Upper lobe of left lung (tissue), 6 donors: Measurements from ENCODE around the gene TMF1. TPM values are rescaled to one million over a fixed set of nuclear protein-coding genes. Genes with fewer than 3 reads are reported as not detected.

Source experiments
- ATAC-seq, 2 donors: fragments of 200-7000 bp; cut with Tn5 transposase; one replicate each; pipeline ENCODE4 v1.9.1; 2022; ENCODE audit warnings: mild to moderate bottlenecking in 2 of 2, moderate library complexity in 2 of 2; ENCODE audit not compliant: low FRiP score in 2 of 2
- DNase-seq, 2 donors: peaks; one replicate each; pipeline ENCODE4 v3.0.0-alpha.2; 2019 to 2020
- H3K27ac ChIP-seq, 4 donors: fragments of 200-600 bp; sonication (generic); one replicate each; pipeline ENCODE4 v1.5.1; 2016 to 2019
- H3K27me3 ChIP-seq, 4 donors: fragments of 200-600 bp; sonication (generic); one replicate each; pipeline ENCODE4 v1.5.1; 2017 to 2019
- H3K36me3 ChIP-seq, 4 donors: fragments of 200-600 bp; sonication (generic); one replicate each; pipeline ENCODE4 v1.5.1; 2016 to 2019
- H3K4me1 ChIP-seq, 4 donors: fragments of 200-600 bp; sonication (generic); one replicate each; pipeline ENCODE4 v1.5.1; 2018 to 2019
- H3K4me3 ChIP-seq, 4 donors: fragments of 200-600 bp; sonication (generic); one replicate each; pipeline ENCODE4 v1.5.1; 2017 to 2019; ENCODE audit warnings: mild to moderate bottlenecking in 2 of 4, moderate library complexity in 1 of 4
- H3K9me3 ChIP-seq, 4 donors: fragments of 200-600 bp; sonication (generic); one replicate each; pipeline ENCODE4 v1.5.1; 2018 to 2019
- CTCF ChIP-seq, 6 experiments: fragments of 450-650 bp in 4 of 6; fragments of 200-600 bp in 2 of 6; sonication (generic) in 2 of 6; IDR thresholded peaks; one replicate each; pipeline ENCODE4 v1.5.1; 2016 to 2019; ENCODE audit warnings: antibody characterized with exemption in 6 of 6
- EP300 ChIP-seq, 4 donors: sonication (generic); formaldehyde crosslinking; IDR thresholded peaks; one replicate each; pipeline ENCODE4 v1.5.1; 2017; ENCODE audit warnings: antibody characterized with exemption in 4 of 4, control low read depth in 2 of 4
- POLR2A ChIP-seq, 4 donors: fragments of 450-650 bp; IDR thresholded peaks; one replicate each; pipeline ENCODE4 v1.5.1; 2016 to 2017; ENCODE audit warnings: antibody characterized with exemption in 4 of 4, mild to moderate bottlenecking in 2 of 4
- POLR2AphosphoS5 ChIP-seq, 2 donors: sonication (generic); formaldehyde crosslinking; IDR thresholded peaks; one replicate each; pipeline ENCODE4 v1.5.1; 2017; ENCODE audit warnings: antibody characterized with exemption in 2 of 2
- WGBS, 2 donors: methylation state at CpG; one replicate each; pipeline ENCODE4 v1.1.5; 2017 to 2018; 5-methylcytosine and 5-hydroxymethylcytosine counted together
- total RNA-seq, 6 donors: library from RNA; depleted of rRNA in 4 of 6; stranded (reverse); fragments of >200 nt in 4 of 6; gene quantifications; one replicate each; pipeline versions ENCODE4 v1.1.0 to v1.2.1, GENCODE V29; 2016 to 2021
- donor health status: DM: no; HTN: no; CAD: no; lungs with moderate emphysema.
- donor health status: DM: no; HTN: yes; CAD: no; lungs with severe emphysema.

Gene TMF1
- total RNA-seq, 6 donors from 2014 or later = 30.2 to 212 (median 53.0) TPM

GRCh38 chr3:69058180-69058946, 6.2 kb upstream of the TMF1 start:
- ATAC-seq = peak in 1 of 2 donors; percentile 55
- Histone ChIP-seq H3K27ac (peak overlapping the region in 1 of 4 donors; percentile 11), H3K36me3 (peaks cover 13 to 91% (median 28%) of the 10 kb centered on the region in 4 donors)

DNA sequence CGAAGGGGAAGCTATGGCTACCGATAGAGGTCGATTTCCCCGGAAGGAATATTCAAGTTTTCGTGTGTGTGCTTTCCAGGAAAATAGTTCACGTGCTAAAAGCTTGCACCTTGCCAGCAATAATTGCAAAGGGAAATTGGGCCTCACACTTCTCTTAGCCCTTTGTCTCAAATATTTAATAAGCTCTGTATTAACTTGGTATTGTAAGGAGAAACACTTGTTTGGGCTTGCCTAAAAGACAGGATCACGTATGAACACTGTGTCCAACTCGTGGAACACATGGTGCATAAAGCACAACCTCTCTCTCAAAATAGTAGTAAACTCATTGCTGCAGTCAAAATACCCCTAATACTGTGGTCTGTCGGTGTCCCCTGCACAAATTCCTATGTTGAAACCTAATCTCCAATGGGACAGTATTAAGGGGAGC, 352 bp upstream of the TMF1 start:
- H3K27me3 ChIP-seq = no peaks in the 10 kb centered on the region

More at GRCh38 chr3:69058180-69058946, 6.2 kb upstream of the TMF1 start:
- no peak for TF ChIP-seq CTCF (IDR thresholded peaks at IDR 0.05)
- no peak for TF ChIP-seq POLR2AphosphoS5 (IDR thresholded peaks at IDR 0.05)
- TF ChIP-seq POLR2A (IDR thresholded peaks at IDR 0.05) = no peak
- TF ChIP-seq EP300 (IDR thresholded peaks at IDR 0.05) = no peak
- no peak for DNase-seq
- Histone ChIP-seq H3K4me3 (no peak overlapping the region), H3K9me3 (no peaks in the 10 kb centered on the region), H3K4me1 (no peaks in the 10 kb centered on the region), H3K27me3 (no peaks in the 10 kb centered on the region)
- 61 to 63% methylated on average over 3 of the region's 3 CpGs for WGBS, 2 donors

GRCh38 chr3:69048990-69049389, 3.1 kb downstream of the TMF1 start:
- Histone ChIP-seq H3K27ac (no peak overlapping the region), H3K9me3 (no peaks in the 10 kb centered on the region), H3K27me3 (no peaks in the 10 kb centered on the region), H3K4me3 (no peak overlapping the region), H3K4me1 (peaks cover 20 to 46% (median 24%) of the 10 kb centered on the region in 4 donors), H3K36me3 (peaks cover 2 to 50% (median 18%) of the 10 kb centered on the region in 4 donors)
- ATAC-seq (no peak), DNase-seq (no peak)
- WGBS, 2 donors = 89 to 94% methylated on average over 2 of the region's 2 CpGs
- TF ChIP-seq POLR2AphosphoS5 (IDR thresholded peaks at IDR 0.05) (no peak), POLR2A (IDR thresholded peaks at IDR 0.05) (no peak), CTCF (IDR thresholded peaks at IDR 0.05) (no peak), EP300 (IDR thresholded peaks at IDR 0.05) (no peak)

More for the DNA sequence above, 352 bp upstream of the TMF1 start:
- peak overlapping the region; percentile 95 to 99 (median 97) for H3K27ac ChIP-seq
- ATAC-seq (peak in 1 of 2 donors; percentile 3), DNase-seq (no peak)
- H3K4me1 ChIP-seq = peaks cover 18 to 30% (median 22%) of the 10 kb centered on the region in 4 donors
- 14 to 15% methylated on average over 9 of the region's 9 CpGs for WGBS, 2 donors
- peak overlapping the region in 3 of 4 donors; percentile 68 to 87 (median 73) for H3K4me3 ChIP-seq
- peaks cover 3 to 49% (median 14%) of the 10 kb centered on the region in 4 donors for H3K36me3 ChIP-seq
- no peak for TF ChIP-seq POLR2A (IDR thresholded peaks at IDR 0.05)
- TF ChIP-seq POLR2AphosphoS5 (IDR thresholded peaks at IDR 0.05) = peak in 1 of 2 donors; percentile 3
- H3K9me3 ChIP-seq = no peaks in the 10 kb centered on the region

- ATAC-seq (no peak), DNase-seq (no peak)
- 65 to 75% methylated on average over 2 of the region's 2 CpGs for WGBS, 2 donors
- Histone ChIP-seq H3K36me3 (peaks cover 25 to 87% (median 47%) of the 10 kb centered on the region in 4 donors), H3K4me3 (no peak overlapping the region), H3K27ac (peak overlapping the region in 1 of 4 donors; percentile 23), H3K9me3 (no peaks in the 10 kb centered on the region), H3K4me1 (peaks cover 3 to 27% (median 14%) of the 10 kb centered on the region in 4 donors), H3K27me3 (no peaks in the 10 kb centered on the region)
- no peak for TF ChIP-seq POLR2A (IDR thresholded peaks at IDR 0.05)
- TF ChIP-seq CTCF (IDR thresholded peaks at IDR 0.05) = no peak
- no peak for TF ChIP-seq POLR2AphosphoS5 (IDR thresholded peaks at IDR 0.05)
- TF ChIP-seq EP300 (IDR thresholded peaks at IDR 0.05) = no peak
These were observed 7.5 kb downstream of the TMF1 start for GRCh38 chr3:69044608-69045007.

GRCh38 chr3:69033470-69033869, 18.7 kb downstream of the TMF1 start:
- no peak for ATAC-seq
- Histone ChIP-seq H3K9me3 (no peaks in the 10 kb centered on the region), H3K27ac (no peak overlapping the region), H3K27me3 (no peaks in the 10 kb centered on the region), H3K4me3 (no peak overlapping the region), H3K36me3 (peaks cover 41 to 100% (median 77%) of the 10 kb centered on the region in 4 donors), H3K4me1 (no peaks in the 10 kb centered on the region)
- DNase-seq = no peak
- 76 to 82% methylated on average over 7 of the region's 7 CpGs for WGBS, 2 donors
- TF ChIP-seq POLR2AphosphoS5 (IDR thresholded peaks at IDR 0.05) (no peak), EP300 (IDR thresholded peaks at IDR 0.05) (no peak), CTCF (IDR thresholded peaks at IDR 0.05) (no peak), POLR2A (IDR thresholded peaks at IDR 0.05) (no peak)
